PFSK-1 (cell line): ENCODE results near the gene ANXA6.

ENCODE experiments used
- FOXP2 ChIP-seq: optimal IDR thresholded peaks from 2 replicates; pipeline ENCODE3; 2011; ENCODE audit warnings: borderline replicate concordance, control low read depth, inconsistent platforms; ENCODE audit not compliant: insufficient read depth; ENCODE audit errors: extremely low read length, extremely low read depth
- POLR2AphosphoS5 ChIP-seq: IDR thresholded peaks from 2 replicates; pipeline ENCODE4 v1.6.1; 2012; ENCODE audit warnings: low read depth, mild to moderate bottlenecking, control low read depth, low read length, moderate library complexity
- REST ChIP-seq, 2 experiments: IDR thresholded peaks; 2 replicates each; pipeline versions ENCODE4 v1.6.1 to v1.8.0; 2011 to 2012; ENCODE audit warnings: low read depth in 2 of 2, low read length in 2 of 2, control low read depth in 1 of 2, inconsistent platforms in 1 of 2, mild to moderate bottlenecking in 1 of 2, moderate library complexity in 1 of 2; ENCODE audit not compliant: insufficient read depth in 1 of 2
- SIN3A ChIP-seq: IDR thresholded peaks from 2 replicates; pipeline ENCODE4 v1.6.1; 2012; ENCODE audit warnings: mild to moderate bottlenecking, low read length, moderate library complexity, borderline replicate concordance; ENCODE audit not compliant: insufficient read depth
- TAF1 ChIP-seq: IDR thresholded peaks from 2 replicates; pipeline ENCODE4 v1.6.1; 2012; ENCODE audit warnings: low read length, control low read depth, borderline replicate concordance; ENCODE audit not compliant: insufficient read depth

Gene ANXA6

GRCh38 chr5:151178372-151178771 lies 20.8 kb upstream of the ANXA6 start:
- TF ChIP-seq FOXP2 (no peak), POLR2AphosphoS5 (no peak), REST (IDR thresholded peaks at IDR 0.05; ENCODE audit: insufficient read depth in 1 of 2, low read depth in 2 of 2, low read length in 2 of 2) (no peak), SIN3A (no peak), TAF1 (no peak)

- TF ChIP-seq TAF1 = no peak
- TF ChIP-seq SIN3A = no peak
- TF ChIP-seq POLR2AphosphoS5 = no peak
- TF ChIP-seq FOXP2 = no peak
- no peak for TF ChIP-seq REST (IDR thresholded peaks at IDR 0.05; ENCODE audit: insufficient read depth in 1 of 2, low read depth in 2 of 2, low read length in 2 of 2)
Measured at GRCh38 chr5:151174612-151175101, 17.1 kb upstream of the ANXA6 start.

- no peak for TF ChIP-seq REST (IDR thresholded peaks at IDR 0.05; ENCODE audit: insufficient read depth in 1 of 2, low read depth in 2 of 2, low read length in 2 of 2)
- no peak for TF ChIP-seq FOXP2
- no peak for TF ChIP-seq TAF1
- no peak for TF ChIP-seq SIN3A
- TF ChIP-seq POLR2AphosphoS5 = no peak
Measured at GRCh38 chr5:151173711-151174611, 16.4 kb upstream of the ANXA6 start.

- TF ChIP-seq REST (IDR thresholded peaks at IDR 0.05; ENCODE audit: insufficient read depth in 1 of 2, low read depth in 2 of 2, low read length in 2 of 2) (no peak), TAF1 (no peak), SIN3A (no peak), FOXP2 (no peak), POLR2AphosphoS5 (no peak)
Measured at GRCh38 chr5:151171529-151171928, 13.9 kb upstream of the ANXA6 start.
